Gastroesophageal sphincter (tissue), 4 donors: ENCODE results near the gene TANK. TPM values are rescaled to one million over a fixed set of nuclear protein-coding genes. Genes with fewer than 3 reads are reported as not detected.

Source experiments
- ATAC-seq: fragments of 150-250 bp; one replicate; pipeline ENCODE4 v1.9.1; 2016; ENCODE audit warnings: mild to moderate bottlenecking, moderate library complexity
- H3K27ac ChIP-seq, 4 donors: fragments of 200-600 bp; sonication (generic) in 3 of 4; 1 replicate in 3 of 4; 2 replicates in 1 of 4; pipeline ENCODE4 v1.5.1; 2016 to 2019
- H3K27me3 ChIP-seq: fragments of 200-600 bp; sonication (generic); one replicate; pipeline ENCODE4 v1.5.1; 2019
- H3K36me3 ChIP-seq, 2 donors: fragments of 200-600 bp; sonication (generic); one replicate each; pipeline ENCODE4 v1.5.1; 2019; ENCODE audit warnings: control low read depth in 1 of 2
- H3K4me1 ChIP-seq, 3 donors: fragments of 200-600 bp; sonication (generic); 1 replicate in 2 of 3; 2 replicates in 1 of 3; pipeline ENCODE4 v1.5.1; 2016 to 2019; ENCODE audit warnings: control low read depth in 2 of 3
- H3K4me3 ChIP-seq, 2 donors: fragments of 200-600 bp; sonication (generic); one replicate each; pipeline ENCODE4 v1.5.1; 2019; ENCODE audit warnings: mild to moderate bottlenecking in 1 of 2, moderate library complexity in 1 of 2
- H3K9me3 ChIP-seq, 3 donors: fragments of 200-600 bp; sonication (generic); one replicate each; pipeline ENCODE4 v1.5.1; 2017 to 2019; ENCODE audit warnings: control low read depth in 2 of 3
- EP300 ChIP-seq: sonication (generic); formaldehyde crosslinking; IDR thresholded peaks from one replicate; pipeline ENCODE4 v1.6.1; 2017; ENCODE audit warnings: antibody characterized with exemption, mild to moderate bottlenecking
- POLR2A ChIP-seq, 2 donors: fragments of 450-650 bp; IDR thresholded peaks; one replicate each; pipeline ENCODE4 v1.6.1; 2017; ENCODE audit warnings: antibody characterized with exemption in 2 of 2, mild to moderate bottlenecking in 2 of 2, moderate library complexity in 1 of 2
- POLR2AphosphoS5 ChIP-seq: sonication (generic); formaldehyde crosslinking; IDR thresholded peaks from one replicate; pipeline ENCODE4 v1.6.1; 2017; ENCODE audit warnings: antibody characterized with exemption
- WGBS, 2 donors: methylation state at CpG; one replicate each; pipeline ENCODE4 v1.1.5; 2018; ENCODE audit warnings: low coverage in 1 of 2; 5-methylcytosine and 5-hydroxymethylcytosine counted together
- total RNA-seq, 4 donors: library from RNA; depleted of rRNA; stranded (reverse); fragments of >200 nt; gene quantifications; one replicate each; pipeline ENCODE4 v1.1.0, GENCODE V29; 2016
- TF ChIP-seq, protein P1 (sequence below), 4 experiments: fragments of 200-600 bp in 2 of 4; fragments of 450-650 bp in 2 of 4; sonication (generic) in 1 of 4; IDR thresholded peaks; one replicate each; pipeline ENCODE4 v1.5.1; 2017 to 2019; ENCODE audit warnings: antibody characterized with exemption in 4 of 4, mild to moderate bottlenecking in 2 of 4, moderate library complexity in 2 of 4

Gene TANK
- total RNA-seq, 4 donors from 2014 or later = 48.3 to 88.2 (median 75.6) TPM

DNA sequence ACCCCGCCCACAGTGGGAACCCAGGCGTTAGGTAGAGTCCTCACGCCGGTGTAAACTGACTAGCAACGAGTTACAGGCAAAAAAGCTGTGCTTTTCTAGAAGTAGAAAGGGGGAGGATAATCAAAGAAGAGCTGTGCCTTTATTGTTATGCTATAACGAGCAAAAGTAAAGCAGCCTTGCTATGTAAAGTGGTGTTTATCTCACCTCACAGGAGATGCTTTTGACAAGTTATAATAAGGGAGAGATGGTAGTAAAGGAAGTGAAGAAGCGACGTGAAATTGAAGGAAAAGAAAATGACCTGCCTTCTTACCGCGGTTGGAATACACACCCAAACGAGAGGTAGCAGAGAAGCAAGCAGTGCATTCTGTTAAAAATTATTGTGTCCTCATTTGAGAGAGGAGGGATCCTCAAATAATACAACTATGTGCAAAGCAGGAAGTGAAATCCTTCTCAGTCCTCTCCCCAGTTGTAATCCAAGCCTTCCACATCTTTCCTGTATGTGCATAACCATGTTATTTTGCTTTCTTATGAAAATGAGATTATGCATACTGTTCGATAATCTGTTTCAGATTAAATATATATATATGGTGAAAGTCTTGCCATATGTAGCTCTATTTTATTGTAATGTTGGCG lies 962 bp downstream of the TANK start:
- Histone ChIP-seq H3K27me3 (no peaks in the 10 kb centered on the region), H3K36me3 (peaks cover 0 to 12% of the 10 kb centered on the region in 2 donors), H3K4me1 (peaks cover 6 to 53% (median 15%) of the 10 kb centered on the region in 3 donors), H3K9me3 (no peaks in the 10 kb centered on the region), H3K4me3 (peak overlapping the region; percentile 76 to 78), H3K27ac (peak overlapping the region; percentile 88 to 99 (median 94))
- TF ChIP-seq POLR2A (IDR thresholded peaks at IDR 0.05) (no peak), POLR2AphosphoS5 (no peak), EP300 (no peak)
- TF ChIP-seq, protein P1, sequence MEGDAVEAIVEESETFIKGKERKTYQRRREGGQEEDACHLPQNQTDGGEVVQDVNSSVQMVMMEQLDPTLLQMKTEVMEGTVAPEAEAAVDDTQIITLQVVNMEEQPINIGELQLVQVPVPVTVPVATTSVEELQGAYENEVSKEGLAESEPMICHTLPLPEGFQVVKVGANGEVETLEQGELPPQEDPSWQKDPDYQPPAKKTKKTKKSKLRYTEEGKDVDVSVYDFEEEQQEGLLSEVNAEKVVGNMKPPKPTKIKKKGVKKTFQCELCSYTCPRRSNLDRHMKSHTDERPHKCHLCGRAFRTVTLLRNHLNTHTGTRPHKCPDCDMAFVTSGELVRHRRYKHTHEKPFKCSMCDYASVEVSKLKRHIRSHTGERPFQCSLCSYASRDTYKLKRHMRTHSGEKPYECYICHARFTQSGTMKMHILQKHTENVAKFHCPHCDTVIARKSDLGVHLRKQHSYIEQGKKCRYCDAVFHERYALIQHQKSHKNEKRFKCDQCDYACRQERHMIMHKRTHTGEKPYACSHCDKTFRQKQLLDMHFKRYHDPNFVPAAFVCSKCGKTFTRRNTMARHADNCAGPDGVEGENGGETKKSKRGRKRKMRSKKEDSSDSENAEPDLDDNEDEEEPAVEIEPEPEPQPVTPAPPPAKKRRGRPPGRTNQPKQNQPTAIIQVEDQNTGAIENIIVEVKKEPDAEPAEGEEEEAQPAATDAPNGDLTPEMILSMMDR (IDR thresholded peaks at IDR 0.05) = no peak
- WGBS, 2 donors = 12 to 13% methylated on average over 11 to 12 of the region's 13 CpGs
- no peak for ATAC-seq

- Histone ChIP-seq H3K27ac (no peak overlapping the region), H3K36me3 (peaks cover 0 to 12% of the 10 kb centered on the region in 2 donors), H3K4me1 (peaks cover 6 to 55% (median 15%) of the 10 kb centered on the region in 3 donors), H3K27me3 (no peaks in the 10 kb centered on the region), H3K9me3 (no peaks in the 10 kb centered on the region), H3K4me3 (no peak overlapping the region)
- no peak for TF ChIP-seq POLR2A (IDR thresholded peaks at IDR 0.05)
- no peak for TF ChIP-seq EP300
- TF ChIP-seq, protein P1 (IDR thresholded peaks at IDR 0.05) = no peak
- no peak for TF ChIP-seq POLR2AphosphoS5
- no peak for ATAC-seq
- 89 to 90% methylated on average over 2 of the region's 2 CpGs for WGBS, 2 donors
Measured at GRCh38 chr2:161163440-161163839, 3.2 kb downstream of the TANK start.

DNA sequence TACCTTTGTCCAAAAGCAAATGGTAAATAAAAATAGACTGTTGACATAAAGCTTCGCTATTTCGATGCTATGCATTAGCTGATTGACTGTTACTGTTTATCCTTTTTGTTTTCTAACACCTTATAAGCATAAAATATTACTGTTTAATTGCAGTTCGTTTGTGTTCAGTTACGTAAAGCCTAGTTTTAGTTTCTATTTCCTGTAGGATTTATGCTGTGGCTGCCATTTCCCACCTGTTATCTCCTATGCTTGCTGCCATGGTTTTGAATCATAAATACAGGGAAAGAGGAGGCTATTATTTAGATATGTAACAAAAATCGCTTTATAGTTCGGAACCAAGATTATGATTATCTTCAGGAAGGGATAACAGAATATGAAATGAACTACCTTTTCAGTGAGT lies 3.9 kb downstream of the TANK start:
- Histone ChIP-seq H3K27ac (no peak overlapping the region), H3K4me3 (no peak overlapping the region), H3K27me3 (no peaks in the 10 kb centered on the region), H3K9me3 (no peaks in the 10 kb centered on the region), H3K36me3 (peaks cover 0 to 12% of the 10 kb centered on the region in 2 donors), H3K4me1 (peaks cover 6 to 59% (median 15%) of the 10 kb centered on the region in 3 donors)
- no peak for TF ChIP-seq EP300
- TF ChIP-seq, protein P1 (IDR thresholded peaks at IDR 0.05) = no peak
- TF ChIP-seq POLR2A (IDR thresholded peaks at IDR 0.05) = no peak
- no peak for TF ChIP-seq POLR2AphosphoS5
- ATAC-seq = no peak
- WGBS, 2 donors = 83 to 87% methylated on average over 6 of the region's 6 CpGs

DNA sequence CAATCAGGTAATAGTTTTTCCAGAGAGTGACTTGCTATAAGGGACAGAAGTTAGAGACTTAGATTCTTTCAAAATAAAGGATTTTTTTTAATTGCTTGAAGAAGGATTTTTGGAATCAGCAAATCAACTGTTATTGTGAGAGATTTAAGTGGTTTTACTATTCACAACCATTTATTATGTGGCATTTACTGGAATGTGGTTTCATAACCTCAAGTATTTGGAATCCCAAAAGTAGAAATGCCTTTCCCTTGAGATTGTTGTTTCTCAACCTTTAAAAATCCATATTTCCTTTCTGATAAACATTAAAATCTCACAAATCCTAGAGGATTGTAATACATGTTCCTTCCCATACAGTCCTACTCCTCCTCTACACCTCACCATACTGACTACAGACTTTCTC lies 5.0 kb downstream of the TANK start:
- TF ChIP-seq POLR2AphosphoS5 (peak; percentile 20), POLR2A (IDR thresholded peaks at IDR 0.05) (no peak)
- Histone ChIP-seq H3K9me3 (no peaks in the 10 kb centered on the region), H3K4me3 (no peak overlapping the region), H3K27ac (no peak overlapping the region), H3K36me3 (peaks cover 0 to 12% of the 10 kb centered on the region in 2 donors), H3K4me1 (peaks cover 6 to 60% (median 15%) of the 10 kb centered on the region in 3 donors), H3K27me3 (no peaks in the 10 kb centered on the region)
- no peak for ATAC-seq

GRCh38 chr2:161165811-161166210 lies 5.6 kb downstream of the TANK start:
- ATAC-seq = no peak
- WGBS, 2 donors = 80 to 86% methylated on average over 1 of the region's 1 CpG
- no peak overlapping the region for H3K4me3 ChIP-seq
- no peak overlapping the region for H3K27ac ChIP-seq
- peaks cover 10 to 66% (median 15%) of the 10 kb centered on the region in 3 donors for H3K4me1 ChIP-seq
- no peaks in the 10 kb centered on the region for H3K27me3 ChIP-seq
- no peaks in the 10 kb centered on the region for H3K9me3 ChIP-seq
- TF ChIP-seq EP300 (no peak), POLR2A (IDR thresholded peaks at IDR 0.05) (no peak), POLR2AphosphoS5 (no peak)
- TF ChIP-seq, protein P1 (IDR thresholded peaks at IDR 0.05) = no peak
- peaks cover 0 to 12% of the 10 kb centered on the region in 2 donors for H3K36me3 ChIP-seq
